OCI-M2 (cell line): ENCODE data around the gene STK16.

ENCODE experiments used
- DNase-seq: peaks from one replicate; lab custom pipeline; 2025; ENCODE audit not compliant: unreplicated experiment; lab: John Stamatoyannopoulos, UW

STK16 gene

GRCh38 chr2:219268294-219268693 is 23.0 kb downstream of the STK16 start:
- DNase-seq = no peak

DNA sequence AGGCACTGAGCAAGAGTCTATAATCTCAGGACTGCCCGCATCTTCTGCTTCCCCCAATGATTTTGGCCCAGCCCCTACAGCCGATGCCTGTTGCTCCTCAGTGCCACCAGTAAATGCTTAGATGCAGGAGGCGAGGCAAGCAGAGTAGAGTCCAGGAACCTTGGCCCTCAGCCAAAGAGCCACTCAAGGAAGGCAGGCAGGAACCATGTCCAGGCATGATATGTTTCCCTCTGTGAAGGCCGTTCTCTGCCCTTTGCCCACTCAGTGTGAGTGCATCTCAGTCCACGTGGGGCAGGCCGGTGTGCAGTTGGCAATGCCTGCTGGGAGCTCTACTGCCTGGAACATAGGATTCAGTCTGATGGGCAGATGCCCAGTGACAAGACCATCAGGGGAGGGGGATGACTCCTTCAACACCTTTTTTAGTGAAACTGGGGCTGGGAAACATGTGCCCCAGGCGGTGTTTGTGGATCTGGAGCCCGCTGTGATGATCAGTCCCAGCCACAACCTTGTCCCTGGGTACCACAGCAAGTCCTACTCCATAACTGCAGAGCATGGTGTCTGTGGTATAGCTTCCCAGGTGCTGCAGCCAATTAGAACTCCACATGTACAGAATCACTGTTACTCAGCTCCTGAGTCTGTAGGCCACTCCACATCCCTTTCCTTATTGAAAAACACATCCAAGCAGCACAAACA is 24.2 kb downstream of the STK16 start:
- no peak for DNase-seq

- DNase-seq = no peak
These were observed 24.7 kb downstream of the STK16 start for GRCh38 chr2:219270055-219270372.

GRCh38 chr2:219271021-219271420 is 25.7 kb downstream of the STK16 start:
- no peak for DNase-seq

DNA sequence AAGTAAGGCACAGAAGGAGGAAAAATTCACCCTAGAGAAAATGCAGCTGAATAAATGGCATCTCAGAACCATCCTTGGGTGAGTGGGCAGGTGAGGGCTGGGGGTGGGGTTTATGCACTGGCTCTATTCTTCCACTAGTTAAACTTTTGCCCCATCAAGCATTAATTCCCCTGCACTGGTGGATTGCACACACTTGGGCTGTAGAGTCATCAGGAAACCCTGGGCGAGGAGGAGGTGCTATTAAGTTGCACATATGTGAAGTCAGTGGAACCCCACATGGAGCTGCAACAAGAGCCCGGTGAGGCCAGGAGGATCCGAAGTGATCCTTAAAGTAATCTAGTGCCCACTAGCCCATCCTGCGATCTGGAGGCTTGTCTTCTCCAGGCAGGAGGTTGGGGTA is 27.1 kb downstream of the STK16 start:
- DNase-seq = no peak

DNA sequence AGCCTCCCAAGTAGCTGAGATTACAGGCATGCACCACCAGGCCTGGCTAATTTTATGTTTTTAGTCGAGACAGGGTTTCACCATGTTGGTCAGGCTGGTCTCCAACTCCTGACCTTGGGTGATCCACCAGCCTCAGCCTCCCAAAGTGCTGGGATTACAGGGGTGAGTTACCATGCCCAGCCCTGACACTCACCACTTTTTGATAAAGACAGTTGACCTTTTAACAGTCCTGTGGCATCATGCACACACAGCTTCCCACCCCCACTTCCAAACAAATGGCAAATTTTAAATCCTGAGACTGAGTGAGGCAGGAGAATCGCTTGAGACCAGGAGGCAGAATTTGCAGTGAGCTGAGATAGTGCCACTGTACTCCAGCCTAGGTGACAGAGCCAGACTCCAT is 27.7 kb downstream of the STK16 start:
- DNase-seq = no peak

- DNase-seq = no peak
These were observed 28.7 kb downstream of the STK16 start for GRCh38 chr2:219273937-219274336.

DNA sequence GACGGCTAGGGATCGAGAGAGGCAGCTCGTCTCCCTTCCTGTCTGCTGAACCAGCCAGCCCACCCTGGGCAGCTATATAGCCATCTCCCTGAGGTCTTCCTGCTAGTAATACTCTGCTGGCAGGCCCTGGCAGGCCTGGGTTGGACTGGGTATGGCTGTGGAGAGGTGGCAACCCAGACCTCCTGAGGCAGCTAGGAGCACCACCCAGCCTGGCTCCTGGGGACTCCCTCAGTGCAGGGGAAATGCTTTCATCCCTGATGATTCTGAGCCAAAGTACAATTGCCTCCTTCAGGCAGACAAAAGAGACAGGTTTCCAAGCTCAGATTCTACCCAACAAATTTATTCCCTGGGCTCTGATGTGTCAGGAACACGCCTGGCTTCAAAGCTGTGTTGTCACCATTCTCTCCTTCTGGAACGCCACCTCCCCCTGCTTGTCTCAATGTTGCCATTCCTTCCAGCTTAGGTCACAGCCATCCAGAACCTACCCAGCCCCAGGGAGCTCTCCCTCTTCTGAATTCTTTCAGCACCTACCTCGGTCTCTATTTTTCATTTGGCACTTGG is 29.2 kb downstream of the STK16 start:
- DNase-seq = no peak

GRCh38 chr2:219277703-219278654 is 32.7 kb downstream of the STK16 start:
- DNase-seq = no peak

DNA sequence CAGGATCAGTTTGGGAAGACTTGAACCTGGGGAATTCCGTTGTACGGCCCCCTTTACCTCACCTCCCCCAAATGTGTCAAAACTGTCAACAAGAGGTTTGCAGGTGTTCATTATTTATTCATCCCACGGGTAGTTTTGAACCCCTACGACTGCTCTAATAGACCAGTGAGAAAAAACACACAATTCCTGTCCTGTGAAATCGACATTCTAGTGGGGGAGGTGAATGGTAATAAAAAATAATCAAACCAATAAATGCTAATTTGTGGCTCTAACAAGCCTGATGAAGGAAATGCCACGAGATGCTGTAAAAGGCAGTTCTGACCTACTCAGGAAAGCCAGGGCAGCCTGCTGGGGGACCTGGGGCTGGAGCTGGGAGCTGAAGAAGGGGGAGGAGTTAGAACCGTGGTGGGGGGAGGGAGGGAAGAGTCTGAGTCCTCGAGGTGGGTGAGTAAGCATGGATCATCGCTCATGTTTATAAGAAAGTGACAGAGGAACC is 33.4 kb downstream of the STK16 start:
- DNase-seq = no peak

GRCh38 chr2:219279151-219279915 is 34.1 kb downstream of the STK16 start, which contains the start of gene DNAJB2:
TSS of gene DNAJB2 (plus strand) at chr2:219279366. CDS start at chr2:219279834, 468 bp downstream.
- peak; percentile 93 for DNase-seq

- no peak for DNase-seq
These were observed 34.7 kb downstream of the STK16 start for GRCh38 chr2:219279916-219280516.

GRCh38 chr2:219280651-219281050 is 35.4 kb downstream of the STK16 start:
- no peak for DNase-seq

GRCh38 chr2:219281588-219281987 is 36.3 kb downstream of the STK16 start:
- no peak for DNase-seq

DNA sequence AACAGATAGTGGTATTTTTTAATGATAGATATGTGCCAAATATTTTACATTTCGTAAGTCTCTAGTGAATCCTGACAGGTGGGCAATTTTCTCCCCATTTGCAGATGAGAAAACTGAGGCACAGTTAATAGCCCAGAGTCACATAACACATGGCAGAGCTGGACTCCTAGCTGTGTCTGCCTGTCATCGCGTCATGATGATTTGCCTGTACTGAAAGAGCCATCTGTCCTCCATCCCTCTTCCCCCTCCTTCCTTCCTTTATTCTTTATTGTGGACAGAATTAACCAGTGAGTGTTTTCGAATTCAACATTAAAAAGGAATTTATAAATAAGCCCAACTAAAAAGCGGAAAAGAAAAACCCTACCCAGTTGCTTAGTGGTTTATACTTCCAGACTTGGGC is 37.1 kb downstream of the STK16 start:
- no peak for DNase-seq

DNA sequence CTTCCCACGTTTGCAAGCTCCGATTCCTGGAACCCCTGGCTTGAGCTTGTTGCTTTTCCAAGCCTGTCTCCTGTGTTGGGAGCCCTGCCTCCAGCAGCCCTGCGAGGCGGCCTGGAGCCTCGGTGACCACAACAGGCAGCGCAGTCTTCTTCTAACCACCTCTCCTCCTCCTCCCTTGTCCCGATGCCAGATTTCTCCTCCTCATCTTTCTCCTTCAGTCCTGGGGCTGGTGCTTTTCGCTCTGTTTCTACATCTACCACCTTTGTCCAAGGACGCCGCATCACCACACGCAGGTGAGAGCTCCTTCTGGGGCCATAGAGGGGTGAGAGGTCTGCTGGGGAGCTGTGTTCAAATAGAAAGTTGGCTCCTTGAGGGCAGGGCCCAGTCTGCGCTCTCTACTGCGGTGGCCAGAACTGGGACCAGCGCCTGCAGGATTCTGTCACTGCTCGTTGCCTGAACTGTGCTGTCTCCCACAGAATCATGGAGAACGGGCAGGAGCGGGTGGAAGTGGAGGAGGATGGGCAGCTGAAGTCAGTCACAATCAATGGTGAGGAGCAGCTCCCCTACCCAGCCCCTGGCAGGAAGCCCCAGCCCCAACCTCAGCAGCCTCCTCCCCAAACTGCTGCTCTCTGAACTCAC is 37.8 kb downstream of the STK16 start:
- no peak for DNase-seq

- no peak for DNase-seq
These were observed 39.5 kb downstream of the STK16 start for GRCh38 chr2:219284501-219285372.

DNA sequence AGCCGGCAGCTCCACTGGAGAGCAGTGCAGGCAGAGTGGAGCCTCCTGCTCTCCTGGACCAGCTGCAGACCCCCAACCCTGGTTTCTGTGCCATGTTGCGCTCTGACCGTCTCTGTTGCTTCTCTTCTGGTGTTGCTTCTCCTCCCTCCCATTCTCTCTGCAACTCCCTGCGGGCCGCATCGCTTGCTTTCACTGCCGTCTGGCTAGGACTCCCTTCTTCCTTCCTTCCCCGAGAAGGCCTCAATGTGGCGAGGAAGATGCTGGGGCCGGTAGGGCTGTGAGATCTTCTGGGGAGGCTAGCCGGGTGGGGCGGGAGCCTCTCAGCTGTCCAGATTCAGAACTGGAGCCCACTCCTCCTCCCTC is 40.1 kb downstream of the STK16 start:
- no peak for DNase-seq

- no peak for DNase-seq
These were observed 40.7 kb downstream of the STK16 start for GRCh38 chr2:219285894-219286425.
